GM23338 (cell line): Measurements from ENCODE around the gene U2SURP. TPM values are rescaled to one million over a fixed set of nuclear protein-coding genes. Genes with fewer than 3 reads are reported as not detected.

Source experiments
- polyA plus RNA-seq: library from polyadenylated mRNA; unstranded; fragments of >200 nt; fragmentation: Nextera tagmentation; extraction: Ambion mirVana; gene quantifications from 2 replicates; pipeline ENCODE4 v1.2.1, GENCODE V29; 2016
- small RNA-seq: library from RNA; depleted of rRNA; stranded (forward); fragments of <200 nt; gene quantifications from one replicate; pipeline ENCODE3, GENCODE V24; 2014; ENCODE audit warnings: low replicate concordance
- total RNA-seq: library from RNA; depleted of rRNA; stranded (reverse); fragments of >200 nt; shearing (Covaris generic); gene quantifications from 2 replicates; pipeline ENCODE4 v1.2.3, GENCODE V29; 2014; rRNA removed

The U2SURP gene
- total and polyA plus RNA-seq, 2 experiments from 2014 or later = 116 to 372 TPM

Small RNA genes within 50 kb of the gene (small RNA-seq; reads per million reads assigned to genes)
- gene AC021074.2 = not detected

Other genes with a start within 250 kb of the U2SURP start
- gene PCOLCE2, start 112.5 kb upstream of the U2SURP start, total RNA-seq = 17.7 and 18.6 TPM in 2 replicates
- 17.4 and 22.6 TPM in 2 replicates for gene PCOLCE2, start 112.5 kb upstream of the U2SURP start, polyA plus RNA-seq
- 2.0 and 2.3 TPM in 2 replicates for gene PAQR9, start 37.9 kb upstream of the U2SURP start, total RNA-seq
- 2.0 and 2.2 TPM in 2 replicates for gene PAQR9, start 37.9 kb upstream of the U2SURP start, polyA plus RNA-seq
- 23.5 and 28.3 TPM in 2 replicates for gene CHST2, start 118.2 kb downstream of the U2SURP start, total RNA-seq
- 4.1 and 4.3 TPM in 2 replicates for gene CHST2, start 118.2 kb downstream of the U2SURP start, polyA plus RNA-seq